ENCODE results near the gene PAPOLA. TPM values are rescaled to one million over a fixed set of nuclear protein-coding genes. Genes with fewer than 3 reads are reported as not detected.

PAPOLA gene
- total RNA-seq, 1 experiment from 2014 or later = 73.9 TPM

DNA sequence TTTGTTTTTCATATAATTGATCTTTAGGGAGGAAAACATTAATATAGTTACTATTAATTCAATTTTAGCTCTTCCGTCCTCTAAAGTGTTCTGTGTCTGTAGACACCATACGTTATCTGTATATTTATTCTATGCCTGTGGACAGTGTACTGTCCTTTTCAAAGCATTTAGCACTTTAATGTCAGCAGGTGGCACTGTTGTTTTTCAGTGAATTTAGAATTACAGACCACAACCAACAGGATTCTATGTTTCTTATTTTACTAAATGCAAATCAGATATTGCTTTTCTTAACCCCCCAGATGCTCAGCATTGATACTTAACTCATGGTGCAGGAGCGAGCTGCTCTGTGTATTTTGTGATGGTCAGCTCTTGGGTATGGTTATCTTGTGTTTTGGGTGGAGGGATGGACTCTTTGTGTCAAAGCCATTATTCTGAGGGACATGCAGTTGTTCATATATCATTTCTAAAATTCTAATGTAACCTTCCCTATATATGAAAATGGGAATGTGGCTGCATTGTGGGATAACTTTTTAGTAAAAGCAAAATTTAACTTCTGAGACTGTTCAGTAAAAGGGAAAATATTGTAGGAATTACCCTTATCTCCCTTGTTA is 65.2 kb downstream of the PAPOLA start:
- Histone ChIP-seq H3K27me3 (ENCODE audit: control insufficient read depth, insufficient read depth, low read length) (no peaks in the 10 kb centered on the region), H3K36me3 (replicated peaks; ENCODE audit: control insufficient read depth, insufficient read depth, low read length) (peaks cover 4% of the 10 kb centered on the region), H3K4me3 (ENCODE audit: insufficient read depth, low read depth, low read length) (no peak overlapping the region)
- DNase-seq = no peak

DNA sequence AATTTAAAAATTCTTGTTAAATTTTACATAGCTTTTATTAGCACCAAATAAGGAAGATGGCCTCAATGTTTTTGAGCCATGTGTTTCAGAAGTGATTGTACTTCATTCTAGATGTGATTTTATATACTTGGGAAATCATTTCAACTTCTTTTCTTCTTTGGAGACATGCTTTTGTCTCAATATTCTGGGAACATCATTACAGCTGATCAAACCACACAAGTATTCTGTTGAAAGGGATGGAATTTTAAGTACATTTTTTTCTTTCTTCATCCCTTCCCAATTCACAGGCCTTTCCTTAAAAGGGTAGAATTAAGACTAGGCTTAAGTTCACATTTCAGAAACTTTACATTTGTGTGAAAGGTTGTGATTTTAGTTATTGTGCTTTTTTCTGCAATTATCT is 66.4 kb downstream of the PAPOLA start:
- peaks cover 4% of the 10 kb centered on the region for H3K36me3 ChIP-seq (replicated peaks; ENCODE audit: control insufficient read depth, insufficient read depth, low read length)
- no peak overlapping the region for H3K4me3 ChIP-seq (ENCODE audit: insufficient read depth, low read depth, low read length)
- DNase-seq = no peak
- no peaks in the 10 kb centered on the region for H3K27me3 ChIP-seq (ENCODE audit: control insufficient read depth, insufficient read depth, low read length)

DNA sequence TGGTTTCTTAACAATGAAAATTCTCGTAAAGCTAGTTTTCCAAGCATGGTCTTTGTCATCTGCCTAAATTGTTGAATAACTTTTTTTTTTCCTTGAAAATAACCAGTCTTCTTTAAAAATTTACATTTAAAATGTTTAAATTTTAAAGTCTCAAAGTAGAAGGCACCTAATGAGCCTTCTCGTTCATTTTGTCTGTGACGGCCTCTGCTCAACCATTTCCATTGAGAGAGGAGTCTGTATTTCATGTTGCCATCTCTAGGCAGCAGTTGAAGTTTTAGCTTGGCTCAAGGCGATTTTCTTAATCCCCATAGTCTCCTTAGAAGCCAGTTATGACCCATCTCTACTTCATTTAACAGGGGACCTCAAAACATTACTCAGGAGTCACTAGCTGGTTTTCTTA is 69.1 kb downstream of the PAPOLA start:
- DNase-seq = no peak
- Histone ChIP-seq H3K27me3 (ENCODE audit: control insufficient read depth, insufficient read depth, low read length) (no peaks in the 10 kb centered on the region), H3K4me3 (ENCODE audit: insufficient read depth, low read depth, low read length) (no peak overlapping the region), H3K36me3 (replicated peaks; ENCODE audit: control insufficient read depth, insufficient read depth, low read length) (no peaks in the 10 kb centered on the region; the same call in 1 of the 2 replicates)

DNA sequence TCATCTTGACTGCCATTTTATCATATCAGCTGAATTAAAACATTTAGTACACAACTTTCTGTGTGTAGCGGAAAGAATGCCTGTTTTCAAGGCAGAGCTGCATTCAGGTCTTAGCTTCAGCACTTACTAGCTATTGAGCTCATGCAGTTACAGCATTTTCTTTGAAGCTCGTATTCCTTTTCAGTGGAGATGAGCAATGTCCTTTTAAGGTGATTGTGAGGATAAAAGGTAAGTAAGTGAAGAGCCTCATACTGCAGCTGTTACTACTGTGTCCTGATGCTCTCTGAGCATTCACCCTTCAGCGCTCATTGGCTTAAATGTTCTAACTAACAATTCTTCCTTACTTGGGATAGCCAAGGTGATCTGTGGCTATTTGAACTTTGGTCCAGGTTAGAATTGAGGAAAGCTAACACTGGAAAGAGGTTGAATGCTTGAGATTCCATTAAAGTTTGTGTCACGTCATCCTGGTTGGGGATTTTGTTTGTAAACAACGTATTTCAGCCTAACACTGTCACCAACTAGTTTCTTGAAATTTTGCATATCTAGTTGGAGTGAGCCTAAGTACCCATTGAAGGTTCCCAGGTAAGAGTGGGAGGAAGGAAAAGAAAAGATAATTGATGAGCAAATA is 71.4 kb downstream of the PAPOLA start:
- H3K27me3 ChIP-seq (ENCODE audit: control insufficient read depth, insufficient read depth, low read length) = no peaks in the 10 kb centered on the region
- H3K4me3 ChIP-seq (ENCODE audit: insufficient read depth, low read depth, low read length) = no peak overlapping the region
- DNase-seq = no peak
- H3K36me3 ChIP-seq (replicated peaks; ENCODE audit: control insufficient read depth, insufficient read depth, low read length) = no peaks in the 10 kb centered on the region

DNA sequence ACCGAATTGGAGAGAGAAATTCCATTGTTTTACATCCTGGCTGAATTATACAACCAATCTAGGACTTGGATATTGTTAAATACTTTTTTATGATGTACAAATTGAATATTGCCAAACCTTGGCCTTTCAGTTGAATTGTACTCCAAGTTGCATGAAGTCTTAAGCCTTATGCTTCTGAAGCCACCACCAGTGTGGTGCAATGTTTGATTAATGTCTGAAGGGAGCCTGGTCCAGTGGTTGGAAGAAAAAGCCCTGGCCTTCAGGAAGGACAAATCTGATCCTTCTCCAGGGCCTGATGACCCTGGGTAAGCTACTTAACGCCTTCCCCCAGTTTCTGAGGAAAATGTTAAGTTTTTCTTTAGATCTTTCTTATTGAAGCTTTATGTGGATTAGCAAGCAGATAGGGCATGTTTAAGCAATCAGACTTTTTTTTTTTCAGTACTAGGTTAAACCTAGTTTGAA is 72.0 kb downstream of the PAPOLA start:
- H3K36me3 ChIP-seq (replicated peaks; ENCODE audit: control insufficient read depth, insufficient read depth, low read length) = no peaks in the 10 kb centered on the region

DNA sequence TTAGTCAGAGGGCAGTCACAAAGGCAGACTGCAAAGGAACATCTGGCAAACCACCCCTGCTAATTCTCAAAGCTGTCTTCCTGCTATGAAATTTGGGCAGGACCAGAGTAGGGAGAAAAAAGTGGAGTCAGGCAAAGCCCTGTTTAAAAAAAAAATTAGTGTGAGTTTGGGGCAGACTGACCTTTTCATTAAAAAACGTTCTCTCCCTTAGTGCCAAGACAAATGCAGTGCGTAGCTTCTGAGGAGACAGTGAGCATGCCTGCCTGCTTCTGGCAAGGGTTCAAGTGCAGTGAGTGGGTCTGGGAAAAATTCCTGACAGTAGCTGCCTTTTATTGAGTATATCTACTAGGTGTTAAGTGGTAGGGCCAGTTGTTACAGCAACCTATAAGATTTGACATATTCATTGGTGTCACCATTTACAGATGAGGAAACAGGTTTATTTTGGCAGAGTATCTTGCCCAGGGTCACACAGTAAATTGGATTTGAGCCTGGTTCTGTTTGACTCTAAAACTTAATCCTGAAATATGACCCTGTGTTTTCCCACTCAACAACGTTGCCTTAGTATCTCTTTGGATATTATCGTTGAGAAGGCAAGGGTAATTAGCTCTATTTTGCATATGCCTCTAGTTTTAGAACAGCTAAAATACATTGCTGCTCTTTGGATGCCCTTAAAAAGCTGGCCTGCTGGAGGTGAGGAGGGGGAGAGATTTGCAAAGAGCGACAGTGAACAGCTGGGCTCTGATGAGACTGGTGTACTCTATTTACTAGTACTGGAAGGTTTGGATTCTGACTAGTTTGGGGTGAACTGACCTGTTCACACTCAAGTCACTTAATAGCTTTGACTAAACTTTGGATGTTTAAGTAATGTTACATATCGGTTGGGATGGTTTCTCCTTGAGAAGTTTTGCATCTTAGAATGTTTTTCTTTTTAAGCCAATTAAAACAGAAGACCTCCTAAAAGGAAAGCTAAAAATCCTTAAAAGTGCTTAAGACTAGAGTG is 72.8 kb downstream of the PAPOLA start:
- Histone ChIP-seq H3K27me3 (ENCODE audit: control insufficient read depth, insufficient read depth, low read length) (no peaks in the 10 kb centered on the region), H3K4me3 (ENCODE audit: insufficient read depth, low read depth, low read length) (no peak overlapping the region), H3K36me3 (replicated peaks; ENCODE audit: control insufficient read depth, insufficient read depth, low read length) (no peaks in the 10 kb centered on the region)
- DNase-seq = no peak

More for the DNA sequence above, 72.0 kb downstream of the PAPOLA start:
- Histone ChIP-seq H3K27me3 (ENCODE audit: control insufficient read depth, insufficient read depth, low read length) (no peaks in the 10 kb centered on the region), H3K4me3 (ENCODE audit: insufficient read depth, low read depth, low read length) (no peak overlapping the region)
- DNase-seq = no peak

DNA sequence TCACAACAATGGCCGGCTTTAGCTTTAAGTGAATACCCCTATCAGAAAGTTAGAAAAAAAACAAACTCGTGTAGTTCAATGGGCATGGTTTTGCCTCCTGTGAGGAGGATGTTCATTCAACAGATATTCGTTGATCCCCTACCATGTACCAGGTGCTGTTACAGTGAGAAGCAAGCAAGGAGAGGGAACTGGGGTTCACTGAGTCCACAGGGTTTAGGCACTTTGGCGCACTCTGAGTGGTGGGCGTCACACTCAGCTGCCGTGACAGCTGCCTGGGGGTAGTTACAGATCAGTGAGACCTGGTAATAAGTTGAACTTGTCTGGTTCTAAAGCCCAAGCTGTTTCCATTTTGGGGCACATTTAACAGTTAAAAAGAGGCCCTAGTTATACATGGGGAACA is 74.2 kb downstream of the PAPOLA start:
- no peaks in the 10 kb centered on the region for H3K27me3 ChIP-seq (ENCODE audit: control insufficient read depth, insufficient read depth, low read length)
- no peaks in the 10 kb centered on the region for H3K36me3 ChIP-seq (replicated peaks; ENCODE audit: control insufficient read depth, insufficient read depth, low read length)
- H3K4me3 ChIP-seq (ENCODE audit: insufficient read depth, low read depth, low read length) = no peak overlapping the region
- DNase-seq = no peak

DNA sequence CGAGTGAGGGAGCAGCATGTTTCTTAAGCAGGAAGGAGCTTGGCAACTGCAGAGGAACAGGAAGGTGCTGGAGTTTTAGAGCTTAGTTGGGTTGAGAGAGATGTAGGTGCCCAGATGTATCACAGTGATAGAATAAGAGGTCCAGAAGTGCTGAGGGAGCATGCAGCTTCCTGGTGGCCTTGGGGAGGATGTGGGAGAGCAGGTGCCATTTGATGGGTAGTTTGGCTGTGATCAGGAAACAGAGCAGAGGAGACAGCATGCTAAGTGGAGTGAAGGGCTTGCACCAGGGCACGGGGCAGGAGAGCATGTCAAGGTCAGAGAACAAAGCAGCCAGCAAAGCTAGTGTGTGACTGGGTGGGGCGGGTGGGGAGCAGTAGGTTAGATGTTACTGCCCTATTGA is 74.8 kb downstream of the PAPOLA start:
- H3K36me3 ChIP-seq (replicated peaks; ENCODE audit: control insufficient read depth, insufficient read depth, low read length) = no peaks in the 10 kb centered on the region
- H3K4me3 ChIP-seq (ENCODE audit: insufficient read depth, low read depth, low read length) = no peak overlapping the region
- no peak for DNase-seq
- no peaks in the 10 kb centered on the region for H3K27me3 ChIP-seq (ENCODE audit: control insufficient read depth, insufficient read depth, low read length)

DNA sequence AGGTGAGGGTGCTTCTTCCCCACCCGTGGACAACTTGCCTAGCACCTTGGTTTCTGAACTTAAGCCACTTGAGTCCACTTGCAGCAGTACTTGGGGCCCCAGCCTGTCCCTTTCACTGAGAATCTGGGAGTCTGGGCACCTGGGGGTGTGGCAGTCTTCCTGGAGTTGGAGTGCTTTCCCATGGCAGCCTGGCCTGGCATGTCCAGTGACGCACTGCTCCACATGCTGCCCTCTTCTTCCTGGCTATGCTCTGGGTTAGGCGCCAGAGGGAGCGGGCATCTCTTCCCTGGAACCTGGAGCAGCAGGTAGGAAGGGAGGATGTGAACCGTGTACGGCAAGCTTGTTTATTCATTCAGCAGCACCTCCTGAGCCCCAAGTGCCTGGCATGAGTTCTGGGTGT is 76.4 kb downstream of the PAPOLA start:
- no peak for DNase-seq
- Histone ChIP-seq H3K36me3 (replicated peaks; ENCODE audit: control insufficient read depth, insufficient read depth, low read length) (no peaks in the 10 kb centered on the region), H3K4me3 (ENCODE audit: insufficient read depth, low read depth, low read length) (no peak overlapping the region), H3K27me3 (ENCODE audit: control insufficient read depth, insufficient read depth, low read length) (no peaks in the 10 kb centered on the region)

DNA sequence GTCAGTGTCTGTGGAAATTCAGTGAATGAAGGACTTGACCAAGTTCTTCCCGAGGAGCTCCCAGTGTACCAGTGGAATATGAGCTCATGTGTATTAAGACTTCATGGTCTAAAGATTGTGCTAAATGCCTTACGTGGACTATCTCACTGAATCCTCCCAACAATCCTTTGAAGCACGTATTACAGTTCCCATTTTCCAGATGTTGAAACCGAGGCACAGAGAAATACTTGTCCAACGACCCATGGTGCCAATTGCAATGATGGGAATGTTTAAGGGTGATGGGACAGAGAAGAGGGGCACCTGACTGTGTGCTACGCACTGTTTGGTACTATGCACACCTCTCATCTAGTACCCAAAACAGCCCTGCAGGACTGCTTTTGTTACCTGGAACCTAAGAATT is 77.2 kb downstream of the PAPOLA start:
- no peaks in the 10 kb centered on the region for H3K27me3 ChIP-seq (ENCODE audit: control insufficient read depth, insufficient read depth, low read length)
- no peaks in the 10 kb centered on the region for H3K36me3 ChIP-seq (replicated peaks; ENCODE audit: control insufficient read depth, insufficient read depth, low read length)
- no peak for DNase-seq
- no peak overlapping the region for H3K4me3 ChIP-seq (ENCODE audit: insufficient read depth, low read depth, low read length)

DNA sequence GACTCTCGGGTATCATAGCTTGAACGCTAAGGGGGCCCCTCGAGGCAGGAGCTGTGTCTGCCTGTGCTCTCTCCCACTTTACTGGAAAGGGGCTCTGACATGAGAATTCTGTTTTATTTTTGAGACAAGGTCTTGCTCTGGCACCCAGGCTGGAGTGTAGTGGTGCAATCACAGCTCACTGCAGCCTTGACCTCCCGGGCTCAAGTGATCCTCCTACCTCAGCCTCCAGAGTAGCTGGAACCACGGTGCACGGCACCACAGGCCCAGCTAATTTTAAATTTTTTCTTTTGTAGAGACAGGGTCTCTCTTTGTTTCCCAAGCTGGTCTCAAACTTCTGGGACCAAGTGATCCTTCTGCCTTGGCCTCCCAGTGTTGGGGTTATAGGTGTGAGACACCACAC is 77.7 kb downstream of the PAPOLA start:
- Histone ChIP-seq H3K36me3 (replicated peaks; ENCODE audit: control insufficient read depth, insufficient read depth, low read length) (no peaks in the 10 kb centered on the region), H3K27me3 (ENCODE audit: control insufficient read depth, insufficient read depth, low read length) (no peaks in the 10 kb centered on the region), H3K4me3 (ENCODE audit: insufficient read depth, low read depth, low read length) (no peak overlapping the region)
- DNase-seq = no peak

DNA sequence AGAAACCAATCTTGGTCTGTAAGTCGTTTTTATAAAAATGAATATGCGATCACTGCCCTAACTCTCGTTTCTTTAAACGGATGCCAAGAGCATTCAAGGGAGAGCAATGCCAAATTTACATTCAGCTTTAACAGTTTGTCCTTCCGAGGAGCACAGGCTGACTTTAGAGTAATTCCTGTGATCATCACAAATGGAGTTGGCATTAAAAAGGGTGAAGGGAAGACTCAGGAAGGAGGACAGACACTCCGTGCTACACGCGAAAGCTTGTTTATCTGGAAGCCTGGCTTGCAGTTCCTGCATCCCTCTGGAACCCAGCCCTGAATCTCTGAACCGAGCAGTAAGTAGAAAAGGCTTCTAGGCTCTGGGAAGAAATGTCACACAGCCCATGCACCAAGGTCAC is 78.4 kb downstream of the PAPOLA start:
- H3K4me3 ChIP-seq (ENCODE audit: insufficient read depth, low read depth, low read length) = no peak overlapping the region
- no peaks in the 10 kb centered on the region for H3K36me3 ChIP-seq (replicated peaks; ENCODE audit: control insufficient read depth, insufficient read depth, low read length)

DNA sequence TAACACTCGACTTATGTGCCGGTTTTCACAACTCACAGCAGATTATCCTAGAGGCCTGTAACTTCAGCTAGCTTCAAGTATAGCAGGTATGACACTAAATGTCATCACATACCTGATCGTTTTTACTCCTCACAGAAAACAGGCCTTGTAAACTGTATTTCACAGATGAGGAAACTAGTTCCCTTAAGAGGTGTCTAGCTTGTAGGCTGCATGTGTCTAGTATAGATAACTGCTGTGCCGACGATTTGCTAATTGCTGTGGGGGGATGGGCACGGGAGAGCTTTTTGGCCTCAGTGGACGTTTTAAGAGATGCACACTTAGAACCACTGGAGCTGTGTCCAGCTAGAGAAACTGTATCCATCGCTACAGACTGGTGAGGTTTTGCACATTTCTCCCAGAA is 78.8 kb downstream of the PAPOLA start:
- no peaks in the 10 kb centered on the region for H3K27me3 ChIP-seq (ENCODE audit: control insufficient read depth, insufficient read depth, low read length)
- no peak for DNase-seq
- no peaks in the 10 kb centered on the region for H3K36me3 ChIP-seq (replicated peaks; ENCODE audit: control insufficient read depth, insufficient read depth, low read length)
- no peak overlapping the region for H3K4me3 ChIP-seq (ENCODE audit: insufficient read depth, low read depth, low read length)

More for the DNA sequence above, 78.4 kb downstream of the PAPOLA start:
- DNase-seq = no peak
- H3K27me3 ChIP-seq (ENCODE audit: control insufficient read depth, insufficient read depth, low read length) = no peaks in the 10 kb centered on the region

DNA sequence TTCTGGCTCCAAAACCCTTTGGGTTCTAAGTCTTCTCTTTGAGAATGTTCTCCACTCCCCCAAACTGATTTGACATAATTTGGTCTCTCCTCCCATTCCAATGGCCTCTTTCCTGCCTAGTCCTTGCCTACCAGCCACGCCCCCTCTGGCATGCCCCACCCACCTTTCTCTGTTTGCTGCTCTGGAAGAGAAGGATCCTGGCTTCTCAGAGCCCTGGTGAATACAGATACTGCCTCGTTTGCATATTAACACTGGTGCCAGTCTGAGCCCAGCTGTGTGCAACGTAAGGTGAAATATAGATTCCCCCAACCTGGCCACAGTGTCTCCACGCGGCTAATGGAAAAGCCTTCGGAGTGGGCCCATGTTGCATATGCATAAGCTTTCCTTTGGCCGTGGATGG is 79.7 kb downstream of the PAPOLA start:
- Histone ChIP-seq H3K4me3 (ENCODE audit: insufficient read depth, low read depth, low read length) (no peak overlapping the region), H3K27me3 (ENCODE audit: control insufficient read depth, insufficient read depth, low read length) (no peaks in the 10 kb centered on the region), H3K36me3 (replicated peaks; ENCODE audit: control insufficient read depth, insufficient read depth, low read length) (no peaks in the 10 kb centered on the region)
- peak; percentile 70 for DNase-seq

Measured in H7 (cell line).